Measurements from ENCODE around the gene JARID2. TPM values are rescaled to one million over a fixed set of nuclear protein-coding genes. Genes with fewer than 3 reads are reported as not detected.

JARID2 gene
- total and polyA plus RNA-seq, 10 of the 15 experiments (the other 5 are each of a cell fraction or from before 2014, with no cell fraction given) = 4.2 to 21.6 (median 11.7) TPM

DNA sequence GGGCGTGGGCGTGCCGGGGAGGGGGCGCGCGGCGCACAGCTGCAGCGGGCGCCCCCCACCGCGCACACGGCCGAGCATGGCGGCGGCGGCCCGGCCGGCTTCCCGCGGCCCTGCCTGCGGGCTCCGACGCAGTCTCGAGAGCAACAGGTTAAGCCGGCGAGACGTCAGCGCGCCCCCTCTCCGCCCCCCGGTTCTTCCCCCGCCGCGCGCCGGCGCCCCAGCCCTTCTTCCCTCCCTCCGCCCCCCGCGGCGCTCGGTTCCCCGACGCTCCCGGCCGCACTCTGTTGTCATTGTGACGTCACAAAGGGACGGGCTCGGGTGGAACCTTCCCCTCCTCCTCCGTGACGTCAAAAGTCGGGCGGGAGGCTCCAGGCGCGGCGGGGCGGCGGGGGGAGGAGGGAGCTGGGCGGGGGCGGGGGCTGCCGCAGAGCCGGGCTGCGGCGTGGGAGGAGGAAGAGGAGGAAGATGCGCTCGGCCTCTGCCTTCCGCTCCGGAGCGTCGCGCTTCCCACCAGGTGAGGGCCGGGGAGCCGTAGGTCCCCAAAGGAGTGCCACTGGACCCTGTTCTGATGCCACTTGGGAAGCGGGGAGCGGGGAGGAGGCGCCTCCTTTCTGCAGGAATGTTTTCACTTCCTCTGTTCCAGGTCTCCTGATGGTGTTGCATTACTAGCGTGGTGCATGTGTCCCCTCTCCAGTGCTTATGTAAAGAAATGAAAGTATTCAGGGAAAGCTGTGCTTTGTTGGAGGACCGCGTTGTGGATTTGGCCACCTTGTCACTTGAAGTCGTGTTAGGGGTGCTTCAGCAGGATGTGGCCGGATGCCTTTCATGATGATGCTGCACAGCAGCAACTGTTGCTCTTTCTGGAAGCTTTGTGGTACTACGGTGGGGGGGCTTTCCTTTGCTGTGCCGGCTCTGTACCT lies 2.8 kb downstream of the JARID2 start (continued):
- TF ChIP-seq HDGF (IDR thresholded peaks at IDR 0.05) (no peak), IKZF2 (IDR thresholded peaks at IDR 0.05) (peak; percentile 87), SP1 (IDR thresholded peaks at IDR 0.05; ENCODE audit: low read depth, low read length) (no peak), SUZ12 (IDR thresholded peaks at IDR 0.05; ENCODE audit: unreplicated experiment) (no peak), ZNF24 (IDR thresholded peaks at IDR 0.05) (no peak), HDAC2 (IDR thresholded peaks at IDR 0.05) (0 out of 2 replicates have a peak, but pooled peaks have one; percentile 67), KDM1A (IDR thresholded peaks at IDR 0.05; ENCODE audit: borderline replicate concordance) (no peak), ESRRA (IDR thresholded peaks at IDR 0.05; ENCODE audit: low read length) (no peak), CBX3 (IDR thresholded peaks at IDR 0.05; ENCODE audit: borderline replicate concordance, low read depth) (no peak), EZH2 (IDR thresholded peaks at IDR 0.05; ENCODE audit: borderline replicate concordance, control insufficient read depth, low read depth, low read length) (no peak)
- TF ChIP-seq, protein P1, sequence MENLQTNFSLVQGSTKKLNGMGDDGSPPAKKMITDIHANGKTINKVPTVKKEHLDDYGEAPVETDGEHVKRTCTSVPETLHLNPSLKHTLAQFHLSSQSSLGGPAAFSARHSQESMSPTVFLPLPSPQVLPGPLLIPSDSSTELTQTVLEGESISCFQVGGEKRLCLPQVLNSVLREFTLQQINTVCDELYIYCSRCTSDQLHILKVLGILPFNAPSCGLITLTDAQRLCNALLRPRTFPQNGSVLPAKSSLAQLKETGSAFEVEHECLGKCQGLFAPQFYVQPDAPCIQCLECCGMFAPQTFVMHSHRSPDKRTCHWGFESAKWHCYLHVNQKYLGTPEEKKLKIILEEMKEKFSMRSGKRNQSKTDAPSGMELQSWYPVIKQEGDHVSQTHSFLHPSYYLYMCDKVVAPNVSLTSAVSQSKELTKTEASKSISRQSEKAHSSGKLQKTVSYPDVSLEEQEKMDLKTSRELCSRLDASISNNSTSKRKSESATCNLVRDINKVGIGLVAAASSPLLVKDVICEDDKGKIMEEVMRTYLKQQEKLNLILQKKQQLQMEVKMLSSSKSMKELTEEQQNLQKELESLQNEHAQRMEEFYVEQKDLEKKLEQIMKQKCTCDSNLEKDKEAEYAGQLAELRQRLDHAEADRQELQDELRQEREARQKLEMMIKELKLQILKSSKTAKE (IDR thresholded peaks at IDR 0.05; ENCODE audit: low read depth, poor library complexity, severe bottlenecking) = peak; percentile 26
- TF ChIP-seq, protein P2, sequence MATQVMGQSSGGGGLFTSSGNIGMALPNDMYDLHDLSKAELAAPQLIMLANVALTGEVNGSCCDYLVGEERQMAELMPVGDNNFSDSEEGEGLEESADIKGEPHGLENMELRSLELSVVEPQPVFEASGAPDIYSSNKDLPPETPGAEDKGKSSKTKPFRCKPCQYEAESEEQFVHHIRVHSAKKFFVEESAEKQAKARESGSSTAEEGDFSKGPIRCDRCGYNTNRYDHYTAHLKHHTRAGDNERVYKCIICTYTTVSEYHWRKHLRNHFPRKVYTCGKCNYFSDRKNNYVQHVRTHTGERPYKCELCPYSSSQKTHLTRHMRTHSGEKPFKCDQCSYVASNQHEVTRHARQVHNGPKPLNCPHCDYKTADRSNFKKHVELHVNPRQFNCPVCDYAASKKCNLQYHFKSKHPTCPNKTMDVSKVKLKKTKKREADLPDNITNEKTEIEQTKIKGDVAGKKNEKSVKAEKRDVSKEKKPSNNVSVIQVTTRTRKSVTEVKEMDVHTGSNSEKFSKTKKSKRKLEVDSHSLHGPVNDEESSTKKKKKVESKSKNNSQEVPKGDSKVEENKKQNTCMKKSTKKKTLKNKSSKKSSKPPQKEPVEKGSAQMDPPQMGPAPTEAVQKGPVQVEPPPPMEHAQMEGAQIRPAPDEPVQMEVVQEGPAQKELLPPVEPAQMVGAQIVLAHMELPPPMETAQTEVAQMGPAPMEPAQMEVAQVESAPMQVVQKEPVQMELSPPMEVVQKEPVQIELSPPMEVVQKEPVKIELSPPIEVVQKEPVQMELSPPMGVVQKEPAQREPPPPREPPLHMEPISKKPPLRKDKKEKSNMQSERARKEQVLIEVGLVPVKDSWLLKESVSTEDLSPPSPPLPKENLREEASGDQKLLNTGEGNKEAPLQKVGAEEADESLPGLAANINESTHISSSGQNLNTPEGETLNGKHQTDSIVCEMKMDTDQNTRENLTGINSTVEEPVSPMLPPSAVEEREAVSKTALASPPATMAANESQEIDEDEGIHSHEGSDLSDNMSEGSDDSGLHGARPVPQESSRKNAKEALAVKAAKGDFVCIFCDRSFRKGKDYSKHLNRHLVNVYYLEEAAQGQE (IDR thresholded peaks at IDR 0.05; ENCODE audit: low read depth, low read length) = no peak
- TF ChIP-seq, protein P3, sequence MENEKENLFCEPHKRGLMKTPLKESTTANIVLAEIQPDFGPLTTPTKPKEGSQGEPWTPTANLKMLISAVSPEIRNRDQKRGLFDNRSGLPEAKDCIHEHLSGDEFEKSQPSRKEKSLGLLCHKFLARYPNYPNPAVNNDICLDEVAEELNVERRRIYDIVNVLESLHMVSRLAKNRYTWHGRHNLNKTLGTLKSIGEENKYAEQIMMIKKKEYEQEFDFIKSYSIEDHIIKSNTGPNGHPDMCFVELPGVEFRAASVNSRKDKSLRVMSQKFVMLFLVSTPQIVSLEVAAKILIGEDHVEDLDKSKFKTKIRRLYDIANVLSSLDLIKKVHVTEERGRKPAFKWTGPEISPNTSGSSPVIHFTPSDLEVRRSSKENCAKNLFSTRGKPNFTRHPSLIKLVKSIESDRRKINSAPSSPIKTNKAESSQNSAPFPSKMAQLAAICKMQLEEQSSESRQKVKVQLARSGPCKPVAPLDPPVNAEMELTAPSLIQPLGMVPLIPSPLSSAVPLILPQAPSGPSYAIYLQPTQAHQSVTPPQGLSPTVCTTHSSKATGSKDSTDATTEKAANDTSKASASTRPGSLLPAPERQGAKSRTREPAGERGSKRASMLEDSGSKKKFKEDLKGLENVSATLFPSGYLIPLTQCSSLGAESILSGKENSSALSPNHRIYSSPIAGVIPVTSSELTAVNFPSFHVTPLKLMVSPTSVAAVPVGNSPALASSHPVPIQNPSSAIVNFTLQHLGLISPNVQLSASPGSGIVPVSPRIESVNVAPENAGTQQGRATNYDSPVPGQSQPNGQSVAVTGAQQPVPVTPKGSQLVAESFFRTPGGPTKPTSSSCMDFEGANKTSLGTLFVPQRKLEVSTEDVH (IDR thresholded peaks at IDR 0.05; ENCODE audit: low read depth, partially characterized antibody) = no peak
- TF ChIP-seq, protein P4, sequence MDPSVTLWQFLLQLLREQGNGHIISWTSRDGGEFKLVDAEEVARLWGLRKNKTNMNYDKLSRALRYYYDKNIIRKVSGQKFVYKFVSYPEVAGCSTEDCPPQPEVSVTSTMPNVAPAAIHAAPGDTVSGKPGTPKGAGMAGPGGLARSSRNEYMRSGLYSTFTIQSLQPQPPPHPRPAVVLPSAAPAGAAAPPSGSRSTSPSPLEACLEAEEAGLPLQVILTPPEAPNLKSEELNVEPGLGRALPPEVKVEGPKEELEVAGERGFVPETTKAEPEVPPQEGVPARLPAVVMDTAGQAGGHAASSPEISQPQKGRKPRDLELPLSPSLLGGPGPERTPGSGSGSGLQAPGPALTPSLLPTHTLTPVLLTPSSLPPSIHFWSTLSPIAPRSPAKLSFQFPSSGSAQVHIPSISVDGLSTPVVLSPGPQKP (IDR thresholded peaks at IDR 0.05; ENCODE audit: low read depth, low read length) = no peak
